Right lobe of liver (tissue), 6 donors: ENCODE measurements around the gene WDFY1. TPM values are rescaled to one million over a fixed set of nuclear protein-coding genes. Genes with fewer than 3 reads are reported as not detected.

Experiments
- ATAC-seq, 4 donors: fragments of 200-7000 bp; cut with Tn5 transposase; one replicate each; pipeline ENCODE4 v1.9.1; 2020; ENCODE audit warnings: mild to moderate bottlenecking in 4 of 4, moderate library complexity in 4 of 4
- DNase-seq, 3 donors: peaks; one replicate each; pipeline ENCODE4 v3.0.0-alpha.2; 2020
- H3K27ac ChIP-seq, 3 donors: fragments of 200-600 bp; one replicate each; pipeline ENCODE4 v1.8.0; 2022
- H3K27me3 ChIP-seq, 2 donors: fragments of 200-600 bp; one replicate each; pipeline ENCODE4 v1.8.0; 2022
- H3K36me3 ChIP-seq, 4 donors: fragments of 200-600 bp; sonication (generic) in 1 of 4; one replicate each; pipeline versions ENCODE4 v1.5.1 to v1.8.0; 2017 to 2022; ENCODE audit warnings: control low read depth in 1 of 4
- H3K4me1 ChIP-seq, 4 donors: fragments of 200-600 bp; sonication (generic) in 1 of 4; one replicate each; pipeline versions ENCODE4 v1.5.1 to v1.8.0; 2017 to 2022; ENCODE audit warnings: control low read depth in 1 of 4
- H3K4me3 ChIP-seq, 3 donors: fragments of 200-600 bp; one replicate each; pipeline ENCODE4 v1.8.0; 2022
- H3K9me3 ChIP-seq, 4 donors: fragments of 200-600 bp; sonication (generic) in 1 of 4; one replicate each; pipeline versions ENCODE4 v1.5.1 to v1.8.0; 2017 to 2022; ENCODE audit warnings: control low read depth in 1 of 4
- CTCF ChIP-seq, 4 donors: fragments of 200-600 bp in 3 of 4; fragments of 450-650 bp in 1 of 4; IDR thresholded peaks; one replicate each; pipeline versions ENCODE4 v1.5.1 to v1.8.0; 2016 to 2022; ENCODE audit warnings: antibody characterized with exemption in 4 of 4, mild to moderate bottlenecking in 2 of 4
- POLR2A ChIP-seq: fragments of 450-650 bp; IDR thresholded peaks from one replicate; pipeline ENCODE4 v1.6.1; 2017; ENCODE audit warnings: antibody characterized with exemption, mild to moderate bottlenecking
- WGBS: methylation state at CpG from one replicate; pipeline ENCODE4 v1.1.6; 2018; ENCODE audit warnings: low coverage, low lambda C conversion rate; ENCODE audit not compliant: insufficient coverage; ENCODE audit errors: missing lambda C conversion rate; 5-methylcytosine and 5-hydroxymethylcytosine counted together
- intact Hi-C, 2 donors: fragments of 100-400 bp; cut with DNase I; formaldehyde crosslinking; loops; one replicate each; pipeline versions ENCODE4 v1.11.2 to v1.14.1; 2022
- total RNA-seq, 6 experiments: library from RNA; depleted of rRNA in 2 of 6; stranded (reverse); fragments of >200 nt in 2 of 6; fragmentation: NEBNext Ultra II Directional in 3 of 6; extraction: Animal tissue kit (Norgen Biotek cat#: 25700) in 3 of 6; gene quantifications; one replicate each; pipeline versions ENCODE4 v1.1.0 to v1.2.4, GENCODE V29; 2016 to 2023
- donor health status: DM: no; HTN: yes; CAD: no.
- donor health status: DM: no; HTN: no; CAD: no.
- donor health status: DM: no; HTN: no; CAD: no.
- donor health status: DM: no; HTN: yes; CAD: no.
- donor health status: DM: no; HTN: yes; CAD: no.

WDFY1 gene
- total RNA-seq, 6 experiments from 2014 or later: 19.7 to 28.0 (median 21.4) TPM

- TF ChIP-seq CTCF (IDR thresholded peaks at IDR 0.05): no peak
- no peak for TF ChIP-seq POLR2A
- intact Hi-C loops: no loop called here
- DNase-seq (no peak), ATAC-seq (no peak)
- Histone ChIP-seq H3K9me3 (no peaks in the 10 kb centered on the region), H3K27ac (no peak overlapping the region), H3K4me1 (no peaks in the 10 kb centered on the region), H3K36me3 (peaks cover 0 to 1% (median 0%) of the 10 kb centered on the region in 4 donors), H3K4me3 (no peak overlapping the region), H3K27me3 (no peaks in the 10 kb centered on the region)
- 96% methylated on average over 2 of the region's 2 CpGs for WGBS
Measured at GRCh38 chr2:223854741-223855140, 90.4 kb downstream of the WDFY1 start.

GRCh38 chr2:223853425-223853837 lies 91.7 kb downstream of the WDFY1 start:
- H3K4me3 ChIP-seq: no peak overlapping the region
- TF ChIP-seq POLR2A (no peak), CTCF (IDR thresholded peaks at IDR 0.05) (no peak)

GRCh38 chr2:223852281-223852795 lies 92.8 kb downstream of the WDFY1 start:
- TF ChIP-seq POLR2A (no peak), CTCF (IDR thresholded peaks at IDR 0.05) (no peak)
- ATAC-seq (no peak), DNase-seq (no peak)
- WGBS: 89% methylated on average over 3 of the region's 3 CpGs
- Histone ChIP-seq H3K36me3 (peaks cover 0 to 4% (median 0%) of the 10 kb centered on the region in 4 donors), H3K4me1 (no peaks in the 10 kb centered on the region), H3K27ac (no peak overlapping the region), H3K27me3 (no peaks in the 10 kb centered on the region), H3K4me3 (no peak overlapping the region), H3K9me3 (no peaks in the 10 kb centered on the region)
- intact Hi-C loops: no loop called here

More at GRCh38 chr2:223853425-223853837, 91.7 kb downstream of the WDFY1 start:
- no peaks in the 10 kb centered on the region for H3K9me3 ChIP-seq
- DNase-seq (no peak), ATAC-seq (no peak)
- intact Hi-C loops: no loop called here
- no peak overlapping the region for H3K27ac ChIP-seq
- no peaks in the 10 kb centered on the region for H3K4me1 ChIP-seq
- WGBS: 83% methylated on average over 3 of the region's 3 CpGs
- no peaks in the 10 kb centered on the region for H3K27me3 ChIP-seq
- H3K36me3 ChIP-seq: peaks cover 0 to 4% (median 0%) of the 10 kb centered on the region in 4 donors

- Histone ChIP-seq H3K4me1 (no peaks in the 10 kb centered on the region), H3K27ac (no peak overlapping the region), H3K4me3 (no peak overlapping the region), H3K27me3 (no peaks in the 10 kb centered on the region), H3K9me3 (no peaks in the 10 kb centered on the region), H3K36me3 (peaks cover 0 to 4% (median 0%) of the 10 kb centered on the region in 4 donors)
- TF ChIP-seq POLR2A: no peak
- no peak for ATAC-seq
- DNase-seq: no peak
- 97% methylated on average over 6 of the region's 7 CpGs for whole genome bisulfite sequencing
- intact Hi-C loops: no loop called here
Measured at GRCh38 chr2:223847410-223847809, 97.7 kb downstream of the WDFY1 start.

GRCh38 chr2:223846515-223846914 lies 98.6 kb downstream of the WDFY1 start:
- no peak overlapping the region for H3K4me3 ChIP-seq
- H3K9me3 ChIP-seq: no peaks in the 10 kb centered on the region
- no peaks in the 10 kb centered on the region for H3K4me1 ChIP-seq
- WGBS: 100% methylated on average over 1 of the region's 1 CpG
- H3K36me3 ChIP-seq: peaks cover 0 to 4% (median 0%) of the 10 kb centered on the region in 4 donors
- intact Hi-C loops: no loop called here
- no peak for TF ChIP-seq POLR2A
- H3K27ac ChIP-seq: no peak overlapping the region
- no peak for ATAC-seq
- no peak for DNase-seq
- H3K27me3 ChIP-seq: no peaks in the 10 kb centered on the region
